ENCODE results near the gene RCOR2.

Gene RCOR2

DNA sequence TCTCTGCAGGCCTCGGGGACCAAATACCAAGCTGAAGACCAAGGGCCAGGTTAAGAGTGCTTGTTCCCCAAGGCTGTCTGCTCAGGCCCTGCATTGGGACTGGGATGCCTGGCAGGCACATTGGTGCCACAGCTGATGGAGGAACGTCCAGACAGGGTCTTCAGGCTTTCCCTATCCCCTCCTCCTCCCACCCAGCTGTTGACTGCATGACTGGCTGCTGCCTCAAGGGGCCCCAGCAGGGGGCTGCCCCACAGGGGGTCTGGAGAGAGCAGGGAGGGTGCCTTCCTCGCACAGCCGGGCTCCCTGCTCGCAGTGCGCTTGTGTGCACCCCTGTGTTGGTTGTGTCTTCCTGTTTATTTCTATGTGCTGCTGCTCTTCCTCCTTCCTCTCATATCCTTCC is 9.9 kb downstream of the RCOR2 start:
- DNase-seq (ENCODE audit: low spot score), result no peak

- no peak for DNase-seq (ENCODE audit: low spot score)
These were observed 10.4 kb downstream of the RCOR2 start for GRCh38 chr11:63906585-63906984.

GRCh38 chr11:63906087-63906486 is 10.9 kb downstream of the RCOR2 start:
- no peak for DNase-seq (ENCODE audit: low spot score)

DNA sequence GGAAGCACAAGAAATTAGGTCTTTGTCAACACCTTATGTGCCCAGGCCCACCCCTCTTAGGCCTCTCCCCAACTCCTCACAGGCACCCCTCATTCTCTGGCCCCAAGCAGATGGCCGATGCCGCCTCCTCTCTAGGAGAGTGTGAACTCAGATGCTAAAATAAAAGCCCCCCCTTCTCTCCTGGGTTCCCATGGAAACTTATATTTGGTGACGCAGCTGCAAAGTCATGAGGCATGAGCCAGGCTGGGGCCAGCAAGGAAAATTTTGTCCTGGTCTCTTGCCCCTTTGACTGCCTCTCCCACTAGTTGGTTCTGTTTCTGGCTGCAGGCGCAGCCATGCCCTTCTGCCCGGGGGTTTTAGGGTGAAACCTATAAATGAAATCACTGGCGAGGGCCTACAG is 11.8 kb downstream of the RCOR2 start:
- no peak for DNase-seq (ENCODE audit: low spot score)

GRCh38 chr11:63904743-63905142 is 12.2 kb downstream of the RCOR2 start:
- no peak for DNase-seq (ENCODE audit: low spot score)

DNA sequence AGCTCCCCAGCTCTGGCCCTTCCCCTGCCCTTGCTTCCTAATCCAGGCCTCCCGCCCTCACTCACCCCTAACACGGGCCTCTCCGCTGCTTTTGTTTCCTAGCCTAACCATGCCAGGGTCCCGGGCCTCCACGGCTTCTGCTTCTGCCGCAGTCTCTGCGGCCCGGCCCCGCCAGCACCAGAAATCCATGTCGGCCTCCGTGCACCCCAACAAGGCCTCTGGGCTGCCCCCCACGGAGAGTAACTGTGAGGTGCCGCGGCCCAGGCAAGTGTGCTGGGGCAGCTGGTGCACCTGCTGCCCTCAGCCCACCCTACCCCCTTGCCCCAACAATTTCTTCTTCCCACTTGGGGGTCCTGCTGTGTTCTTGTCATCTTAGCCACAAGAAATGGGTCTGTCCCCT is 13.1 kb downstream of the RCOR2 start:
- DNase-seq (ENCODE audit: low spot score), result no peak

DNA sequence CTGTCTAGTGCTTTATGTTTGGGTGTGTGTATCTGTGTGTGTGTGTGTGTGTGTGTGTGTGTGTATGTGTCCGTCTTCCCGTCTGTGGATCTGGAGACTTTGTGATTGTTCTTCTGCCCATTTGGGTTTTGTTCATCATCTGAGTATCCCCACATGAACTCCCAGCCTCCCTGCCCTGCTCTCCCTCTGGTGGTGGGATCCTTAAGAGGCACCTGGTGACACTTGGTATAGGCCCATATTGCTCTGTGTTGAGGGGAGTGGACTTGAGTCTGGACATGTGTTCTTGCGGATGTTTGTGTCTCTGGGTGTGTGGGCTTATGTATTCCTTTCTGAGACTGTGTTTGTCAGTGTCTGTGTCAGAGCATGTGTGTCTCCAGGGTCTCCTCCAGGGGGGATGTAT is 15.3 kb downstream of the RCOR2 start:
- DNase-seq (ENCODE audit: low spot score), result no peak

GRCh38 chr11:63897459-63898146 is 19.4 kb downstream of the RCOR2 start:
- DNase-seq (ENCODE audit: low spot score), result no peak

- no peak for DNase-seq (ENCODE audit: low spot score)
These were observed 20.9 kb downstream of the RCOR2 start for GRCh38 chr11:63896071-63896470.

GRCh38 chr11:63893355-63893754 is 23.6 kb downstream of the RCOR2 start:
- DNase-seq (ENCODE audit: low spot score), result no peak

GRCh38 chr11:63892228-63892627 is 24.7 kb downstream of the RCOR2 start:
- DNase-seq (ENCODE audit: low spot score), result no peak

DNA sequence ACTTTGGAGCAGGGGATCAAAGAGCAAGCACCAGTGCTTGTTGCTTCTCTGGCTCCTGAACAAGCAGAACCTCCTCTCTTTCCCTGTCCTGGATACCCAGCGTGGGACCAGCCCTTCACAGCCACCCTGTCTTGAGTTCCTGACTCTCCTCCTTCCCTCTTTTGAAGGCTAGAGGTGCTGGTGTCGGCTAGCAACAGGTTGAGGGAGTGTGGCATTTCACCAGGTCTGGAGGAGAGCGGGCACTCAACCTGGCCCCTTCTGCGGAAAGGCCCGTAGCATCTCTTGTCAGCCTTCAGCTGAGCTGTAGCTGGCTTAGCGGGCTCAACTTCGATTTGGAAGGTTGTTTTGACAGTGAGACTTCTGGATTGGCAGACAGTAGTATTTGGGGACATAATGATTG is 26.6 kb downstream of the RCOR2 start:
- no peak for DNase-seq (ENCODE audit: low spot score)

- DNase-seq (ENCODE audit: low spot score), result peak; percentile 28
These were observed 27.6 kb downstream of the RCOR2 start for GRCh38 chr11:63889344-63889743.

- peak; percentile 87 for DNase-seq (ENCODE audit: low spot score)
These were observed 28.5 kb downstream of the RCOR2 start for GRCh38 chr11:63888170-63889086.

DNA sequence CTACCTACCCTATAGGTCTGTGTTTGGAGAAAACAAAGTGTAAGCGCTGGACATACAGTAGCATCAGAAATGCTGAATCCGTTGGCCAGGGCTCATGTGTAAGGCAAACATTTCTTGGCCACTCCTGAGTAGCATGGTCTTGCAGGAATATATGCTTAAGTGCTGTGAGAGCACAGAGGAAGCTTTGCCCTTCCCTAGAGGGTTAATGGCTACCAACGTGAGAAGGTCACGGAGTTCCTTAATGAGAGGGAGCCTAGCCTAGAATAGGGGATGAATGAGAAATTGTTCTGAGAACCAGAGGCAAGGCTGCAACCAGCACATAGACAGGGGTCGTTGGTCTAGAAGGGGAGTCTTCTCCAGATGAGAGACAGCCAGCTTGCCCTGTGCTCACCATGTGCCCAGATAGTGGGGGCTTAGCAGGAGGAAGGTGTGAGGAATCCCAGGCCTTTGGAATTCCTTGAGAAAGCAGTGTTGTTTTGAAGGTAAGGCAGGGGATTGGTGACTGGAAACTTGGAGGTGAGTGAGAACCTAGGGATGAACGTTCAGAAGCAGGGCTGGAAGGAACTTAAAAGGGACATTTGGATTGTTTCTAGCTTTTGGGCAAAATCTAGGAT is 29.5 kb downstream of the RCOR2 start:
- DNase-seq (ENCODE audit: low spot score), result no peak

DNA sequence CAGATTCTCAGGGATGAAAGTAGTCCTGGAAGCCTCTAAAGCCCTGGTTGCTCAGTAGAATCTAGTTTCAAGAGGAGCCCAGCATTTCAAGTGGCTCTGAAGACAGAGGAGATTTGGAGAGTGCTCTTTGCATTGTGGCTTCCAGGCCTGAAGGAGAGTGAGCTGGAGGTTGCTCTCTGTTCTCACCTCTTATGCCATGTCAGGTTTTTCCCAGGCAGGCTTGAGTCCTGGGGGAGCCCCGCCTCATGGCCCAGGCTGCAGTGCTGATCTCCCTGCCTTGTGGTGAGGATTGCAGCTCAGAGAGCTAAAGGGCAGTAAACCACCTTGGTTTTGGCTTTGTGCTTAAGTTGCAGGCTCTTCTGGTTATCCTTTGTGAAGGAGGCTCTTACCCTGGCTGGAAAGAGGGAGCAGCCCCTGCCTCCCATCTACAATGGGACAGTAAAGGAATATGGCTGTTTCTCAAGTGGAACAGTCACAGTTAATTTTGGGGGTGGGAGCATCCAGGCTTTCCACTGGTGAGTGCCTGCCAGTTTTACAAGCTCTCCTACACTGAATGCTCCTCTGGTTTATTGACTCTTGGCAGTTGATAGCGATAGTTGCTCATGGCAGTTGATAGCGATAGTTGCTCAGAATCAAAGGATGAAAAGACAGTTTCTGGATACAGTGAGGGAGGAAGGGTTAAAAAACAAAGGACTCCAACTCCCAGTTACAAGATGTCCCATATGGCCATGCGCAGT is 32.6 kb downstream of the RCOR2 start:
- no peak for DNase-seq (ENCODE audit: low spot score)

DNA sequence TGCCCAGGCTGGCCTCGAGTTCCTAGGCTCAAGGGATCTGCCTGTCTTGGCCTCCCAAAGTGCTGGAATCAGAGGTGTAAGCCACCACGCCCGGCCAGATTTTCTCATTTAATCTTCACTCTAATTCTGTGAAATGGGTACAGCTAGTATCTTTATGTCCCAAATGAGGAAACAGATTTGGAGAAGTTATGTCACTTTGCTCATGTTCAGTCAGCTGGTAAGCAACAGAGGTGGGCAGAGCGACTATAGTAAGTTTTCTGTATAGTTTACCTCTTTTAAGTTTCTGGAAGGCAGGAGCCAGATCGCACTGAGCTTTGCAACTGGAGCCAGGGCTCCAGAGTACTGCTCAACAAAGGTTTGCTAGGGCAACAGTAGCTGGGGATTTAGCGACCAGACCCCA is 33.2 kb downstream of the RCOR2 start:
- no peak for DNase-seq (ENCODE audit: low spot score)

- DNase-seq (ENCODE audit: low spot score), result no peak
These were observed 34.3 kb downstream of the RCOR2 start for GRCh38 chr11:63882555-63883242.

- DNase-seq (ENCODE audit: low spot score), result no peak
These were observed 36.6 kb downstream of the RCOR2 start for GRCh38 chr11:63880403-63880790.

DNA sequence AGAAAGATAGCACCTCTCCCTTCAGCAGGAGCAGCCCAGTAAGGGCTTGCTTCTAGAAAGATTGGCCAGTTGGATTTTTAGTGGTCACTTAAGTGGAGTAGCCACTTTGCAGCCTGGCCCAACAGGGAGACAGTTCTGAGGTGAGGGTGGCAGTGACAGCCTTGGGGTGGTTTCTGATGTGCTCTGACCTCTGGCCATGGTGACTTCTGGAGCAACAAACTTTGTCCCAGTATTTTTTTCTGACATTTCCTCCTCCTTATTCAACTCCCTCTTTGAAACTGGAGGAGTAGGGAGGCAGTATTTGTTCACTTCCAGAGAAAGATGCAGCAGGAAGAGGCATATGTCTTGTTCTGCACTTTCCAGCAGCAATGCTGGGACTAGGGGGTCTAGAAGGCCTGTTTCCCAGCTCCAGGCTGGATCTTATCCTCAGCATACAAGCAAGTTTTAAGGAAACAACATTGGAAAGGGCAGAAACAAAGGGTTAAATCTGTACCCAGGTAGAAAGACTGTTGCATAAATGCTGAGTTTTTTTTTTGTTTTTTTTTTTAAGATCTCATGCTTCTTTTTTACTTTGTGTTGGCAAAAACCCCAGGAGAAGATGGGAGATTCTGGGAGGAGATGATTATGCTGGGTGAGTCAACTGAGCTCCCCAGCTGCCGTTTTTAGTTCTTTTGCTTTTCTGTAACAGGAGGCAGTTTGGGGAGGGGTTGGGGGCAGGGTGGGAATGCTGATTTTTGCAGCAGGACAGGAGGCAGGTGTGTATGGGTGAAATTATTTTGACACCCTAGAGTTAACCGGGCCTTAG is 37.2 kb downstream of the RCOR2 start:
- no peak for DNase-seq (ENCODE audit: low spot score)

Data from kidney tubule cell (primary cell).